ENCODE data around the gene ODAD4.
"Not testable (repeated sequence)": the region's sequence is repeated elsewhere in the genome, so short reads cannot be mapped to it uniquely, and the experiment has no call there.

ODAD4 gene

DNA sequence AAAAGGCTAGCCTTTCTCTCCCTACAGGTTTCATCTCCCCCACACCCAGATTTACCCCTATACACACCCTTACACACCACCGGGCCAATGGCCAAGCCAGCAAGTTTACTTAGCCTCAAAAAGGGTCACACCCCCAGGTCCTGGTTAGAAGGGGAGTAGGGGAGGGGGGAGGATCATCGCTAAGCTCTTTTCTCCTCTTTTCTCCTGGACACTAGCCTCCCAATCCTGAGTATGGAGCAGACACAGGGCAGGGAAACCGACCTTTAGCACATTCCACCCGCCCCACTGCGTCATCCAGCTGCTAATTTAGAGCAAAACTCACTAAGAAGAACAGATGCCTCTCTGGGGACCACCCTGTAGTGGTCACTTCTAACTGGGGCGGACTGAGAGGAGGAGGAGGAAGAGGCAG lies 16.1 kb upstream of the ODAD4 start:
- DNase-seq (ENCODE audit: low read depth) = no peak

DNA sequence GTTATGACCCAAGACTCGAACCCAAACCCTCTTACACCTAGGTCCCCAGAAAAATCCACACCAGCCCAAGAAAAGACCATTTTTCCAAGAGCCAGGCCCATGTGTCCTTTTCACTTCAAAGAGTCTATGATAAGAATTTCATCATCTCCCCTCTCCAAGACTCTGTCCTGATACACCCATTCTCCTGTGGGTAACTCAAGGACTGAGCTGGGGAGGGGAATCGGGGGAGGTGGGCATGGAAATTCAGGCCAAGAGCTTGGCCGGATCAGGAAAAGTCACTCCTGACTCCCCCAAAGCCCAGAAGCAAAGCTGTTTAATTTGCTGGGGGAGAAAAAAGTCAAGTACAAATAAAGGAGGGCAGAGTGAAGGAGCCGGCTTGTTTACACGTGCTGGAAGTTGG lies 15.4 kb upstream of the ODAD4 start:
- DNase-seq (ENCODE audit: low read depth) = no peak

DNA sequence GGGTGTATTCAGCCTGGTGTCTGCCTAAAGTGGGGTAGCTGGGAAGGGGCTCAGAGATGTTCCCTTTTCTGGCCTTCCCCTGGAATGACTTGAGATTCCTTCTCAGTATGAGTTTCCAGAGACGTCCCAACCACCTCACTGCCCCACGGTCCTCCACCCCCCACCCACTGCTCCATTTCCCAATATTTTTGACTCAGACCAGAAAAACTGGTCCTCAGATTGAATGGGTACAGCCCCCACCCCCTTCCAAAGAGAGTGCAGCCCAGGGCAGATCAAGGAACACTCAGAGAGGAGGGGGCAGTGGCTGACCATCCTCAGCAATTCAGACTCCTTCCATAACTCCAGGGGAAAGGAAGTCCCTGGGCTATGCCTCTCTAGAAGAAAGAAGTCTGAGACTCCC lies 14.9 kb upstream of the ODAD4 start:
- no peak for DNase-seq (ENCODE audit: low read depth)

DNA sequence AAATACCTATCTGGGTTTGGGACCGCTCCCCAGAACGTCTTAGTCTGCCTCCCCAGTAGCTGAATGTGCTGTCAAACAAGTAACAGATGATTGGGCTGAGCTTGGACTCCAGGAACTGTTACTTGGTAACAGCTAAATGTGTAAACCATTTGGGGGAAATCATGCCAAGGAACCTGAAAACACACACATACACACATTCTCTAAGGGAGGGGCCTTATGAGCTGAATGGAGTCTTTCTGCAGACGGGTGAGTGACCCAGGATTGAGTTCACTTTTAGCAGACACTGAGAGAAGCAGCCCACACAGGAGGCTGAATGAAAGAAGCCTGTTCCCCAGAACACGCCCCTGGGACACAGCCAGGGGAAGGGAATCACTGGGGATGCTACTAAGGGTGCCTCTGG lies 13.2 kb upstream of the ODAD4 start:
- no peak for DNase-seq (ENCODE audit: low read depth)

DNA sequence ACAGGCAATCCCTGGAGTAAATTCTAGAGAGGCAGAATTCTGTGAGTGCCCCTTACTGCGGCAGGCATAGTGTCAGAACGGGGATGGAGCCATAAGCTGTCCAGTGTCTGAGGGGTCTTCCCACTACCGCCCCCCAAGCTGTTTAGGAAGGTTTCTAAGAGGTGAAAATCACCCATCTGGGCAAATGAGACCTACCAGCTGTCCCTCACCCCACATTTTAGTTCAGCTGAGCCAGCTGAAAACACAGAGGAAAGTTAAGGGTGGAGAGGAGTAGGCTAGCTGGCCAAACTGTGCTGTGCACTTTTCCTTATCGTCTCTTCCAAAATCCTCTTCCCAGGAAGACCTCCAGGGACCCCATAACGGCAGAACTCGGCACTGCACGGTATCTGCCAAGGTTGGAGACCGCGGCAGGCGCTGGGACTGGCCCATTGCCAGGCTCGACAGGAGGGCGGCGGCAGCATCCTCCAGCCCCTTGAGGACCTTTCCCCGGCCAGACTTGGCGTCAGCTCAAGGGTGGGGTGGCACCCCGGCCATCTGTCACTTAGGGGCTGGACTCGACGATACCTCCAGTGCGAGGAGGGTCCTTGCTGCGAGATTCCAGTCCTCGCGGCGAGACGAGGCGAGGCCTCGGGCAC lies 12.6 kb upstream of the ODAD4 start:
- peak; percentile 12 for DNase-seq (ENCODE audit: low read depth)

DNA sequence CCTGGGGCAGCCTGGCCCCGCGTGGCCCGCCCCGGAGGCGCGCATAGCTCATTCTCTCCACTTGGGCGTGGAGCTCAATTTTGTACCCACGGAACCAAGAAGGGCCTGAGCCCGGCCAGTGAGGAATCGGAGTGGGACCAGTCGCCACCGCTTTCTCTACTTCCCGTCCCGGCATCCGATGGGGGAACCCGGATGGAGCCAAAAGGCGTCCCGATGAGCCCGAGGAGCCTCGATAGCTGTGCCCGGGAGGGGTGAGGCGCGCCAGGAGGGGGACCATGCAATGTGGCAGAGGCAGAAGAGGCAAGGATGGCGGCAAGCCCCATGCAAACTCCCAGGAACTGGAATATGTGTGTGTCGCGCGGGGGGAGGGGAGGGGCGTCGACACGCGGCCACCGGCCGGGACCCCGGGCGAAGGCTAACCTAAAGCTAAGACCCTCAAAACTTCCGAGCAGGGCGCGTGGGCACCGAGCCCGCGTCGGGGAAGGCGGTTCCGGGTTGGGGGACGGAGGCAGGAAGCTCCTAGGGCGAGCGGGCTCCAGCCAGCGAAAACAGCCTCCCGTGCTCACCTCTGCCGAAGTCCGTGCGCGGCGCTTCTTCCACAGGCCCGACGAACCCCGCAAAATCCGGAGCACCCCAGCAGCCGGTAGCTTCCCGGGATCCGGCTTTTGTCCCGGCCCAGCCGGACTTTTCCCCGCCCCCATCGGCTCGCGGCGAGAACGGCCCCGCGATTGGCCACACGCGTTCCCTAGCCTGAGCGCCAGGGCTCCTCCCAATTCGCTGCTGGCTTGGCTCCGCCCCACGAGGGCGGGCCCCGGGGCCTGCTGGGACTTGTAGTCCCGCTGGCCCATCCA lies 11.9 kb upstream of the ODAD4 start, which contains the start of gene ACLY:
Gene ACLY (minus strand): TSS at position 638 of the 851 bp plus-strand sequence. CDS start 5,078 bp downstream, outside the sequence.
- peak; percentile 94 for DNase-seq (ENCODE audit: low read depth)

DNA sequence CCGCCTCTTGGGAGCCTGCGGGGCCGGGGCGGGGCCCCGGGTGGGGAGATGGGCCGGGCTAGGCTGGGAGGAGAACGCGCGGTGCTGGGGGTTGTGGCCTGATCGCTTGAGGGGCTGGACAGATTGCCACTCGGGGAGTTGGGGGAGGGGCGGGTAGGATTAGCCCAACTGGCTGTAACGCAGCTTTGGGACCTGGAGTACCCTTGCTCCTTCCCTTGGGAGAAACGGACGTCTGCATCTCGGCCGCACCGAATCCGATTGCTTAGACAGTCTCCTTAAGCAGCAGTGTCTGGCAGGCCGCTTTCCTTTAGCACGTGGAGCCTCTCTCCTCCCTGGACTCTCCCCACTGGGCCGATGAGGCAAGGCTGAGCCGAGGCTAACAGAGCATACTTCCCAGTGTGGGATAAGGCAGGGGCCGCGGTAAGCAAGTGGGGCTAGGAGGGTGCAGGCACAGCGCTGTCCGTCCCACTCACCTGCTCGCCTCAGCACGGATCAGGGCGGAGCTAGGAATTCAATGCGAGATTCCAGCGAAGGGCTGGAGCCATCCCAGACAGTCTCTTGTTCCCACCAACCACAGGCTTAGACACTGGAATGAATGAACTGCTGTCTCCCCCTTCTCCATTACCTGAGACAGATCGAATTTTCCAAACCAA lies 11.1 kb upstream of the ODAD4 start:
- no peak for DNase-seq (ENCODE audit: low read depth)

DNA sequence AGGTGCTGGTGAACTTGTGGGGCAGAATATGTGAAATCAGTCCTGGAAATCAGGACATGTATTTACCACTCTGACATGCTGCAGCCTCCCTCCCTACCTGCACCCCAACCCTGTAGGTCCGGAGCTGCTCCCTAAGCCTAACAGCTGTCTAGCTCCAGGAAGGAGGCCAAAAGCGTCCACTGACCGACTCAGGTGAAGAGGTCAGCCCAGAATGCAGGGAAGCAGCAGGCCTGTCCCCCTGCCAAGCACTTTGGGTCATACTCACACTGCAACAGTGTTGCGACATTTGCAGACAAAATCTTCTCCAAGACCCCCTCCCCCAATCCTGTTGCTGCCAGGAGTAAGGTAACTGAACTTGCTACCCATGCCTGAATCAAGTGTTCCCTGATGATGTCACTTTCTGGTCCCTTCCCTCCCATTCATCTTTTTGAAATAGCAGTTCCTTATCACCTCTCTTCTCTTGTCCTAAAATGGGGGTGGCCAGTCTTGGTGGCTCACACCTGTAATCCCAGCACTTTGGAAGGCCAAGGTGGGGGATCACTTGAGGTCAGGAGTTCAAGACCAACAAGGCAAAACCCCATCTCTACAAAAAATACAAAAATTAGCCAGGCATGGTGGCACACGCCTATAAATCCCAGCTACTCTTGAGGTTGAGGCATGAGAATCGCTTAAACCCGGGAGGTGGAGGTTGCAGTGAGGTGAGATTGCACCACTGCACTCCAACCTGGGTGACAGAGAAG lies 10.4 kb upstream of the ODAD4 start:
- DNase-seq (ENCODE audit: low read depth) = no peak

DNA sequence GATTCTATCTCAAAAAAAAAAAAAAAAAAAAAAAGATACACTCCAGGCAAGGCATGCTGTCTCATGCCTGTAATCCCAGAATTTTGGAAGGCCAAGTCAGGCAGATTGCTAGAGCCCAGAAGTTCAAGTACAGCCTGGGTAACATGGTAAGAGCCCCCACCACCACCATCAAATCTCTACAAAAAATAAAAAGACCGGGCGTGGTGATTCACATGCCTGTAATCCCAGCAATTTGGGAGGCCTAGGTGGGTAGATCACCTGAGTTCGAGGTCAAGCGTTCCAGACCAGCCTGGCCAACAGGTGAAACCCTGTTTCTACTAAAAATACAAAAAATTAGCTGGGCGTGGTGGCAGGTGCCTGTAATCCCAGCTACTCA lies 9.8 kb upstream of the ODAD4 start:
- DNase-seq (ENCODE audit: low read depth) = no peak

DNA sequence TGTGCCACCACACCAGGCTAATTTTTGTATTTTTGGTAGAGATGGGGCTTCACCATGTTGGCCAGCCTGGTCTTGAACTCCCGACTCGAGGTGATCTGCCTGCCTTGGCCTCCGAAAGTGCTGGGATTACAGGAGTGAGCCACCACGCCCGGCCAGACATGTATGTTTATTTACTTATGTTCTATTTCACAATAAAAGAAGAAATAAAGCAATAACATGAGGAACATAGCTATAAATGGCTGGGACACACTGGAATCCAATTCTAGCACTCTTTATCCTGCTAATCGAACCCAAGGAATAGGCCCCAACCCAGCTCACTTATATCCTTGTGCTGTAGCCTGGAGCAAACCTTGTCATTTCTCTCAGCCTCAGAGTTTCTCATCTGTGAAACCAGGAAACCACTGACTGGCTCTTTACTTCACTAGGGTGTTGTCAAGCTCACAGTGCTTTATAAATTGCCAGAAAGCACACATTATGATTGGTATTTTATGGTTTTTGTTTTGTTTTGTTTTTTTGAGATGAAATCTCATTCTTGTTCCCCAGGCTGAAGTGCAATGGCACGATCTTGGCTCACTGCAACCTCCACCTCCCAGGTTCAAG lies 4.3 kb upstream of the ODAD4 start:
- DNase-seq (ENCODE audit: low read depth) = no peak

DNA sequence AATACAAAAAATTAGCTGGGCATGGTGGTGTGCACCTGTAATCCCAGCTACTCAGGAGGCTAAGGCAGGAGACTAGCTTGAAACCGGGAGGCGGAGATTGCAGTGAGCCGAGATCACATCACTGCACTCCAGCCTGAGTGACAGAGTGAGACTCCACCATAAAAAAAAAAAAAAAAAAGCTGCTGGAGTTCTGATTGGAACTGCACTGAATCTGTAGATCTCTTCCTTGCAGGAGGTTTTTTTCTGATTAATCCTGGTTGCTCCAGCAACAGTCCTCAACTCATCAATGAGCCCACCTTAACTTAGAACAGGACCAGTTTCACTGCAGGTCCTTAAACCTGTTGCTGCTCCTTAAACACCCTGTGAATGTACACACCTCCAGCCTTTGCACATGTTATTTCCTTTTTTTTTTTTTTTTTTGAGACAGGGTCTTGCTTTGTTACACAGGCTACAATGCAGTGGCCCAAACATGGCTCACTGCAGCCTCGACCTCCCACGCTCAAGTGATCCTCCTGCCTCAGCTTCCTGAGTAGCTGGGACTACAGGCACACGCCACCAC lies 1.6 kb upstream of the ODAD4 start:
- no peak for DNase-seq (ENCODE audit: low read depth)

DNA sequence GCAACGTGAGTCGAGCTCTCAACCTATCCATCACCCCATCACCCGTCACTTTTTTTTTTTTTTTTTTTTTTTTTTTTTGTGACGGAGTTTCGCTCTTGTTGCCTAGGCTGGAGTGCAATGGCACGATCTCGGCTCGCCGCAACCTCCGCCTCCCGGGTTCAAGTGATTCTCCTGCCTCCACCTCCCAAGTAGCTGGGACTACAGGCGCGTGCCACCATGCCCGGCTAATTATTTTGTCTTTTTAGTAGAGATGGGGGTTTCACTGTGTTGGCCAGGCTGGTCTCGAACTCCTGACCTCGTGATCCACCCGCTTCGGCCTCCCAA lies 378 bp downstream of the ODAD4 start:
- DNase-seq (ENCODE audit: low read depth) = not testable (repeated sequence)

DNA sequence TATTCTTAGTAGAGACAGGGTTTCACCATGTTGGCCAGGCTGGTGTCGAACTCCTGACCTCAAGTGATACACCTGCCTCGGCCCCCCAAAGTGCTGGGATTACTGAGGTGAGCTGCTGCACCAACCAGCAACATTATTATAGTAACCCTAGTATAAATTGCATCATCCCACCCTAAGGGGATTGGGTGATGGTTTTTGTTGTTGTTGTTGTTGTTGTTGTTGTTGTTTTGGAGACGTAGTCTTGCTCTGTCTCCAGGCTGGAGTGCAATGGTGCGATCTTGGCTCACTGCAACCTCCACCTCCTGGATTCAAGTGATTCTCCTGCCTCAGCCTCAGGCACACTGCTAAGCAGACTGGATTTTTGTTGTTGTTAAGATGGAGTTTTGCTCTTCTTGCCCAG lies 1.3 kb downstream of the ODAD4 start:
- DNase-seq (ENCODE audit: low read depth) = not testable (repeated sequence)

DNA sequence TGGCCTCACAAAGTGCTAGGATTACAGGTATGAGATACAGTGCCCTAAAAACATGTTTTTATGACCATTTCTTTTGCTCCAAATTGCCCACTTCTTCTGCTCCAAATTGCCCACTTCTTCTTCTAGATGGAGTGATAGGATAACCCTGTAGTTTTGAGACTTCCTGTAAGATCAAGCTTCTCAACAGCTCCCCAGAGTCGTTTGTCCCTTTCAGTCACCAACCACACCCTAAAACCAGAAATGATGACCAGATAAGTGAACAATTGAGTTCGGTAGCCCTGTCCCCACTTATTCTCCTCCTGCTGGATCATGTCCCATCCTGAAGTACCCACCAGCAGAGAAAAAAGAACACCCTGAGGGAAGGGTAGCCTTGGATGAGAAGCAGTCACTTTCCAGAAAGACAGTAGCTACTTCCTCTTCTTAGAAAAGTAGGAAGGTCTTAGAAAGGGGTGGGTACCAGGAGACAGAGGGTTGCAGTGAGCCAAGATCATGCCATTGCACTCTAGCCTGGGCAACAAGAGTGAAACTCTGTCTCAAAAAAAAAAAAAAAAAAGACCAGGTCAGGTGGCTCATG lies 2.5 kb downstream of the ODAD4 start:
- DNase-seq (ENCODE audit: low read depth) = no peak

DNA sequence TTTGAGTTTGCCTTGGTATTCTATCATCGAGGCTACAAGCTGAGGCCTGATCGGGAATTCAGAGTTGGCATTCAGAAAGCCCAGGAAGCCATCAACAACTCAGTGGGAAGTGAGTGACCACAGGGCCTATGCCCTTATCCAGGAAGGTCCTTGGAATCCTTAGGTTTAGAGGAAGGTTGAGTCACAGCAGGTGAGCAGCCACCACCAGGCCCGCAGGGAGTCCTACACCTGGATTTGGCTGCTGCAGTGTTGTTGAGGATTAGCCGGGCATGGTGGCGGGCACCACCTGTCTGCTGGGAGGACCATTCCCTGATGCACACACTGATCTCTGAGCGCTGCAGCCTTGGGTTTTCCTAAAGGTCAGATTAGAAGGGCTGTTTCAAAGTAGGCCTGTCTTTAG lies 5.2 kb downstream of the ODAD4 start:
- DNase-seq (ENCODE audit: low read depth) = no peak

DNA sequence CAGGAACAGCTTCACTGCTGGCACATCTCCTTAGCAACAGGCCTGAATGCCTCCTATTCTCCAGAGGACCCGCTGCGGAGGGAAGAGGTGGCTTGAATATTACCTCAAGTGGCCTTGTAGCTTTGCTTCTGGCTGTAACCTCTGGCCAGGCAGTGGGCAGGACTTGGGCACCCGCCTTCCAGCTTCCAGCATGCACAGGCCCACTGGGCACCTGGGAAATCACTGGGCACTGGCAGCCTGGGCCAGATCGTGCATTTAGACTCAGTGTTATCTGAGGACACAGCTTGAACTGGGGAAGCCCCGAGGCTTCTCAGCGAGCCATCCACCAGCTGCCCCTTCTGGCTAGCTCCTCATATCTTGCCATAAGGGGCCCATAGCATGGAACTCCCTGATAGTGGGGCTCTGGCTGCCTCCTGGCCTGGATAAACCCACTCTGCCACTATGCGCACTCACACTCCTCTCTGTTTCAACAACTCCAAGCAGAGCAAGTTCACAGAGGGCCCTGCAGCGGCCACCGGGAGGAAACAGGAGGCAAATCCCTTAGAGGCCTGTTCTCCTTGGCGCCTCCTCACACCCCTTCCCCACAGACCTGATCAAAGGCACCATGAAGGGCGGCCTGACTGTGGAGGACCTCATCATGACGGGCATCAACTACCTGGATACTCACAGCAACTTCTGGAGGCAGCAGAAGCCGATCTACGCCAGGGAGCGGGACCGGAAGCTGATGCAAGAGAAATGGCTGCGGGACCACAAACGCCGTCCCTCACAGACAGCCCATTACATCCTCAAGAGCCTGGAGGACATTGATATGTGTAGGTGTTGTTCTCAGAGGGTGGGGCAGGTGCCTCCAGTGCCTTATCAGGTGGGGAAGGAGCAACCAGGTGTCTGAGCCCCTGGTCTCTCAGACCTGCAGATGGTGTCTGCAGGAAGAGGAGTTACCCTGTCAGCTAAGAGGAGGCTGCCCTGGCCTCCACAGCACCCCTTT lies 7.8 kb downstream of the ODAD4 start:
- DNase-seq (ENCODE audit: low read depth) = no peak

DNA sequence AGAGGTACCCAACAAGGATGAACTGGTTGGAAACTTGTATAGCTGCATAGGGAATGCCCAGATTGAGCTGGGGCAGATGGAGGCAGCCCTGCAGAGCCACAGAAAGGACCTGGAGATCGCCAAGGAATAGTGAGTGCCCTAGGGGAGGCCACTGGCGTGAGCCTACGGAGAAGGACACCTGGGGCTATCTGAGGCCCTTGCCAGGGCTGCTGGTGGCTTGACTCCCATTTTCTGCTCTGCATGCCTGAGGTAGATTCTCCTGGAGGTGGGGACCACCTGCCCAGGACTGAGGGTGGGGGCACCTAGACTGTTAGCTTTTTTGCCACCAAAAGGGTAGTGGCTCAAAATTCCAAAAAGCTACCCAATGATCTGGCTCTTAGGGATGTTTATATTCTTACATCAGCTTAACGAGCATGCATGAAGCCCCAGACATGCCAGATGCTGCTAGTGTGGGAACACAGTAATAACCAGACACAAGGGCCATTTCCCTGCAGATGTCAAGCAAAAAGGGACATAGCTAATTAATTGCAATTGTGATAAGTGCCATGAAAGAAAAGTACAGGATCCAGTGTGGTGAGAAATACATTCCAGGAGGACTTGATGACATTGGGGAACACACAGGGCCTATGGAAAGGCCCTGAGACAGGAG lies 8.8 kb downstream of the ODAD4 start:
- DNase-seq (ENCODE audit: low read depth) = no peak

DNA sequence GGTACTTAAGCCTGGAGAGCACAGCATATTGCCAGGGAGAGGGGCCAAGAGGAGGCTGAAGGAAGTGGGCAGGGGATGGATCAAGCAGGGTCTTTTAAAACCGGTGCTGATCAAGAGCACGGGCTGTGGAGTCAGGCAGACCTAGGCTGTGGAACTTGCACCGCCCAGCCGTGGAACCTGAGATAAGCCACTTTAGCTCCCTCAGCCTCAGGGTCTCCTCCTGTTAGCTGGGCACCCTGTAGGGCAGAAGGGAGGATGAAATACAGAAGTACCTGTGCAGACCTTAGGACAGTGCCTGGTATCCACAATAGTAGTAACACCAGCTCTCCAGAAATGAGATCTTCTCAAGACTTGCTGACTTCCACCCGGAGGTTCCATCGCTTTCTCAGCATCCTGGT lies 9.3 kb downstream of the ODAD4 start:
- no peak for DNase-seq (ENCODE audit: low read depth)

DNA sequence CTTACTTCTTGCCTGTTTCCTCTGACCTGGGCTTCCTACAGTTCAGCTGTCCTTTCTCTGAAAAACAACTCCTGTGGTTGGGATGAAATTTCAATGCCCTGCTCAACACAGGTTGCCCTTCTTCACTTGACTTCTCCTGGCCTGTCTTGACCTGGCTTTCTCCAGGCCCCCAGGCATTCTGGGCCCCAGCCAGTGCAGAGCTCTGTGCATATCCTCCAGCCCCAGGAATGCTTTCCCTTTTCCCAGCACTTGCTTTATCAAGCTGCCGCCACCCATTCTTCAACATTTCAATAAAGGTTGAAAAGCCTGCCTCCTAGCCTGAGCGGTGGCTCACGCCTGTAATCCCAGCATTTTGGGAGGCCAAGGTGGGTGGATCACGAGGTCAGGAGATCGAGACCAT lies 10.8 kb downstream of the ODAD4 start:
- no peak for DNase-seq (ENCODE audit: low read depth)

All from stimulated activated CD8-positive, alpha-beta memory T cell treated with anti-CD3 and anti-CD28 coated beads, Interleukin-4, amount 100 ng/mL, for 24 hours (primary cell).